SK-N-SH (cell line): ENCODE data around the gene DDX17.

Experiments used
- ELF1 ChIP-seq: IDR thresholded peaks from 2 replicates; pipeline ENCODE4 v1.4.0; 2012
- FOXJ3 ChIP-seq: sonication (generic); formaldehyde crosslinking; IDR thresholded peaks from 2 replicates; pipeline ENCODE4 v1.5.1; 2020; ENCODE audit warnings: mild to moderate bottlenecking, missing genetic modification reagents
- MXI1 ChIP-seq: IDR thresholded peaks from 2 replicates; pipeline ENCODE4 v1.6.1; 2012; ENCODE audit warnings: mild to moderate bottlenecking, low read depth, low read length, improper control_type of control experiment
- NRF1 ChIP-seq: IDR thresholded peaks from 2 replicates; pipeline ENCODE4 v1.6.1; 2012; ENCODE audit warnings: low read depth, mild to moderate bottlenecking, low read length
- POLR2AphosphoS5 ChIP-seq: IDR thresholded peaks from 2 replicates; pipeline ENCODE4 v1.6.1; 2012; ENCODE audit warnings: low read depth, low read length
- RFX5 ChIP-seq: IDR thresholded peaks from 2 replicates; pipeline ENCODE4 v1.6.1; 2012; ENCODE audit warnings: mild to moderate bottlenecking, improper control_type of control experiment, low read length
- TF ChIP-seq, protein P1 (sequence below): fragments of 200-600 bp; sonication (generic); IDR thresholded peaks from 2 replicates; pipeline ENCODE4 v1.6.1; 2017; ENCODE audit warnings: antibody characterized with exemption, mild to moderate bottlenecking, moderate library complexity
- TF ChIP-seq, protein P2 (sequence below): IDR thresholded peaks from 2 replicates; pipeline ENCODE4; 2012
- TF ChIP-seq, protein P3 (sequence below): IDR thresholded peaks from 2 replicates; pipeline ENCODE4 v1.6.1; 2012; ENCODE audit warnings: mild to moderate bottlenecking, low read depth, low read length, moderate library complexity

GRCh38 chr22:38504731-38505540 lies 1.2 kb downstream of the DDX17 start:
- no peak for TF ChIP-seq ELF1
- TF ChIP-seq, protein P1, sequence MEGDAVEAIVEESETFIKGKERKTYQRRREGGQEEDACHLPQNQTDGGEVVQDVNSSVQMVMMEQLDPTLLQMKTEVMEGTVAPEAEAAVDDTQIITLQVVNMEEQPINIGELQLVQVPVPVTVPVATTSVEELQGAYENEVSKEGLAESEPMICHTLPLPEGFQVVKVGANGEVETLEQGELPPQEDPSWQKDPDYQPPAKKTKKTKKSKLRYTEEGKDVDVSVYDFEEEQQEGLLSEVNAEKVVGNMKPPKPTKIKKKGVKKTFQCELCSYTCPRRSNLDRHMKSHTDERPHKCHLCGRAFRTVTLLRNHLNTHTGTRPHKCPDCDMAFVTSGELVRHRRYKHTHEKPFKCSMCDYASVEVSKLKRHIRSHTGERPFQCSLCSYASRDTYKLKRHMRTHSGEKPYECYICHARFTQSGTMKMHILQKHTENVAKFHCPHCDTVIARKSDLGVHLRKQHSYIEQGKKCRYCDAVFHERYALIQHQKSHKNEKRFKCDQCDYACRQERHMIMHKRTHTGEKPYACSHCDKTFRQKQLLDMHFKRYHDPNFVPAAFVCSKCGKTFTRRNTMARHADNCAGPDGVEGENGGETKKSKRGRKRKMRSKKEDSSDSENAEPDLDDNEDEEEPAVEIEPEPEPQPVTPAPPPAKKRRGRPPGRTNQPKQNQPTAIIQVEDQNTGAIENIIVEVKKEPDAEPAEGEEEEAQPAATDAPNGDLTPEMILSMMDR = no peak
- no peak for TF ChIP-seq FOXJ3
- TF ChIP-seq, protein P2, sequence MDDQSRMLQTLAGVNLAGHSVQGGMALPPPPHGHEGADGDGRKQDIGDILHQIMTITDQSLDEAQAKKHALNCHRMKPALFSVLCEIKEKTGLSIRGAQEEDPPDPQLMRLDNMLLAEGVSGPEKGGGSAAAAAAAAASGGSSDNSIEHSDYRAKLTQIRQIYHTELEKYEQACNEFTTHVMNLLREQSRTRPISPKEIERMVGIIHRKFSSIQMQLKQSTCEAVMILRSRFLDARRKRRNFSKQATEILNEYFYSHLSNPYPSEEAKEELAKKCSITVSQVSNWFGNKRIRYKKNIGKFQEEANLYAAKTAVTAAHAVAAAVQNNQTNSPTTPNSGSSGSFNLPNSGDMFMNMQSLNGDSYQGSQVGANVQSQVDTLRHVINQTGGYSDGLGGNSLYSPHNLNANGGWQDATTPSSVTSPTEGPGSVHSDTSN = no peak
- TF ChIP-seq, protein P3, sequence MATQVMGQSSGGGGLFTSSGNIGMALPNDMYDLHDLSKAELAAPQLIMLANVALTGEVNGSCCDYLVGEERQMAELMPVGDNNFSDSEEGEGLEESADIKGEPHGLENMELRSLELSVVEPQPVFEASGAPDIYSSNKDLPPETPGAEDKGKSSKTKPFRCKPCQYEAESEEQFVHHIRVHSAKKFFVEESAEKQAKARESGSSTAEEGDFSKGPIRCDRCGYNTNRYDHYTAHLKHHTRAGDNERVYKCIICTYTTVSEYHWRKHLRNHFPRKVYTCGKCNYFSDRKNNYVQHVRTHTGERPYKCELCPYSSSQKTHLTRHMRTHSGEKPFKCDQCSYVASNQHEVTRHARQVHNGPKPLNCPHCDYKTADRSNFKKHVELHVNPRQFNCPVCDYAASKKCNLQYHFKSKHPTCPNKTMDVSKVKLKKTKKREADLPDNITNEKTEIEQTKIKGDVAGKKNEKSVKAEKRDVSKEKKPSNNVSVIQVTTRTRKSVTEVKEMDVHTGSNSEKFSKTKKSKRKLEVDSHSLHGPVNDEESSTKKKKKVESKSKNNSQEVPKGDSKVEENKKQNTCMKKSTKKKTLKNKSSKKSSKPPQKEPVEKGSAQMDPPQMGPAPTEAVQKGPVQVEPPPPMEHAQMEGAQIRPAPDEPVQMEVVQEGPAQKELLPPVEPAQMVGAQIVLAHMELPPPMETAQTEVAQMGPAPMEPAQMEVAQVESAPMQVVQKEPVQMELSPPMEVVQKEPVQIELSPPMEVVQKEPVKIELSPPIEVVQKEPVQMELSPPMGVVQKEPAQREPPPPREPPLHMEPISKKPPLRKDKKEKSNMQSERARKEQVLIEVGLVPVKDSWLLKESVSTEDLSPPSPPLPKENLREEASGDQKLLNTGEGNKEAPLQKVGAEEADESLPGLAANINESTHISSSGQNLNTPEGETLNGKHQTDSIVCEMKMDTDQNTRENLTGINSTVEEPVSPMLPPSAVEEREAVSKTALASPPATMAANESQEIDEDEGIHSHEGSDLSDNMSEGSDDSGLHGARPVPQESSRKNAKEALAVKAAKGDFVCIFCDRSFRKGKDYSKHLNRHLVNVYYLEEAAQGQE = no peak
- no peak for TF ChIP-seq RFX5
- TF ChIP-seq NRF1 = no peak
- no peak for TF ChIP-seq MXI1
- TF ChIP-seq POLR2AphosphoS5 = no peak
